H1 (cell line): Measurements from ENCODE around the gene SRMS. TPM values are rescaled to one million over a fixed set of nuclear protein-coding genes. Genes with fewer than 3 reads are reported as not detected.

Experiments
- CTCF ChIA-PET: fragments of 300-600 bp; sonication (Branson Sonifier 250); formaldehyde crosslinking; loops from one replicate; lab custom pipeline; 2021; ENCODE audit not compliant: partially characterized antibody; lab: Charles Lee
- POLR2A ChIA-PET: fragments of 300-600 bp; sonication (Branson Sonifier 250); formaldehyde crosslinking; loops from one replicate; lab custom pipeline; 2021; ENCODE audit warnings: inconsistent platforms; ENCODE audit not compliant: partially characterized antibody; lab: Charles Lee
- DNase-seq, 2 experiments: peaks; one replicate each; pipeline versions ENCODE4 v3.0.0 to v3.0.0-alpha.2; 2010 to 2022; ENCODE audit warnings: low spot score in 2 of 2, low read depth in 1 of 2, mixed read lengths in 1 of 2
- FAIRE-seq: peaks from 2 replicates; lab custom pipeline; 2011; peaks lifted over from hg19 to GRCh38; lab: Jason Lieb, UNC
- H2AFZ ChIP-seq: 2 replicates; pipeline ENCODE4 v1.8.1; 2012; ENCODE audit warnings: low read length, inconsistent platforms
- H2AK5ac ChIP-seq: 2 replicates; pipeline ENCODE4 v1.6.1; 2013; ENCODE audit warnings: low read depth, low read length
- H2BK120ac ChIP-seq: replicated peaks from 2 replicates; pipeline ENCODE3; 2013; ENCODE audit warnings: low read depth, low read length, inconsistent platforms
- H2BK12ac ChIP-seq: 2 replicates; pipeline ENCODE4 v1.6.1; 2013; ENCODE audit warnings: low read depth, low read length
- H2BK15ac ChIP-seq: 2 replicates; pipeline ENCODE4 v1.6.1; 2013; ENCODE audit warnings: low read length
- H2BK20ac ChIP-seq: 2 replicates; pipeline ENCODE4 v1.6.1; 2013; ENCODE audit warnings: low read length
- H2BK5ac ChIP-seq: 2 replicates; pipeline ENCODE4 v1.6.1; 2013; ENCODE audit warnings: low read depth, low read length
- H3K14ac ChIP-seq: 2 replicates; pipeline ENCODE4 v1.6.1; 2013; ENCODE audit warnings: inconsistent platforms; ENCODE audit not compliant: insufficient read length
- H3K18ac ChIP-seq: 2 replicates; pipeline ENCODE4 v1.6.1; 2013; ENCODE audit warnings: low read length; ENCODE audit errors: extremely low read depth
- H3K23ac ChIP-seq: 2 replicates; pipeline ENCODE4 v1.6.1; 2013; ENCODE audit warnings: inconsistent platforms; ENCODE audit not compliant: insufficient read length
- H3K23me2 ChIP-seq: 2 replicates; pipeline ENCODE4 v1.6.1; 2013; ENCODE audit warnings: low read depth, low read length
- H3K27ac ChIP-seq: 2 replicates; pipeline ENCODE4 v1.6.1; 2011; ENCODE audit warnings: low read depth, low read length, inconsistent platforms
- H3K27me3 ChIP-seq, 4 experiments: replicated peaks in 1 of 4; 1 replicate in 1 of 4; 2 replicates in 3 of 4; pipeline versions ENCODE4 v1.6.1 to v1.8.1; 2011 to 2013; ENCODE audit warnings: low read length in 3 of 4, mild to moderate bottlenecking in 3 of 4, inconsistent platforms in 2 of 4, mixed read lengths in 2 of 4, moderate library complexity in 1 of 4; ENCODE audit not compliant: control insufficient read depth in 3 of 4, insufficient read depth in 3 of 4; ENCODE audit errors: extremely low read depth in 1 of 4
- H3K36me3 ChIP-seq, 4 experiments: 2 replicates each; pipeline versions ENCODE4 v1.6.1 to v1.8.1; 2011 to 2013; ENCODE audit warnings: mild to moderate bottlenecking in 4 of 4, low read length in 3 of 4, moderate library complexity in 2 of 4, control low read depth in 1 of 4, inconsistent platforms in 1 of 4; ENCODE audit not compliant: insufficient read depth in 4 of 4, control insufficient read depth in 2 of 4
- H3K4ac ChIP-seq: replicated peaks from 2 replicates; pipeline ENCODE3; 2013; ENCODE audit warnings: low read length, low read depth, mixed read lengths, inconsistent platforms; ENCODE audit not compliant: insufficient read length
- H3K4me1 ChIP-seq, 4 experiments: replicated peaks in 1 of 4; 1 replicate in 1 of 4; 2 replicates in 3 of 4; pipeline versions ENCODE4 v1.6.1 to v1.8.1; 2011 to 2013; ENCODE audit warnings: low read length in 3 of 4, inconsistent platforms in 2 of 4, mixed read lengths in 1 of 4; ENCODE audit not compliant: insufficient read depth in 4 of 4, control insufficient read depth in 3 of 4
- H3K4me2 ChIP-seq, 2 experiments: 2 replicates each; pipeline versions ENCODE4 v1.6.1 to v1.8.1; 2011 to 2013; ENCODE audit warnings: low read depth in 2 of 2, low read length in 2 of 2, control low read depth in 1 of 2, inconsistent platforms in 1 of 2, mild to moderate bottlenecking in 1 of 2; ENCODE audit not compliant: insufficient read depth in 1 of 2
- H3K4me3 ChIP-seq, 4 experiments: fragments of 200-600, 300-600 bp in 1 of 4; sonication (generic), shearing (Covaris generic), sonication (Bioruptor Twin) in 1 of 4; 2 replicates each; pipeline versions ENCODE4 v1.5.1 to v1.8.1; 2011 to 2016; ENCODE audit warnings: low read length in 4 of 4, low read depth in 3 of 4, control low read depth in 2 of 4, inconsistent platforms in 2 of 4, mild to moderate bottlenecking in 2 of 4, mixed read lengths in 1 of 4, moderate library complexity in 1 of 4; ENCODE audit not compliant: insufficient read depth in 2 of 4; ENCODE audit errors: extremely low read depth in 1 of 4
- H3K56ac ChIP-seq: replicated peaks from 2 replicates; pipeline ENCODE3; 2013; ENCODE audit warnings: low read depth, mild to moderate bottlenecking, mixed read lengths, low read length, inconsistent platforms; ENCODE audit not compliant: insufficient read length
- H3K79me1 ChIP-seq: 2 replicates; pipeline ENCODE4 v1.6.1; 2013; ENCODE audit warnings: low read depth, low read length, control low read depth
- H3K79me2 ChIP-seq, 2 experiments: 2 replicates each; pipeline versions ENCODE4 v1.6.1 to v1.8.1; 2012 to 2013; ENCODE audit warnings: low read length in 2 of 2, mild to moderate bottlenecking in 2 of 2, inconsistent platforms in 1 of 2; ENCODE audit not compliant: insufficient read depth in 2 of 2, control insufficient read depth in 1 of 2
- H3K9ac ChIP-seq, 4 experiments: replicated peaks in 1 of 4; 1 replicate in 1 of 4; 2 replicates in 3 of 4; pipeline versions ENCODE4 v1.6.1 to v1.8.1; 2011 to 2013; ENCODE audit warnings: low read depth in 3 of 4, low read length in 3 of 4, control low read depth in 2 of 4, mild to moderate bottlenecking in 2 of 4, moderate library complexity in 2 of 4, inconsistent platforms in 1 of 4; ENCODE audit errors: extremely low read depth in 1 of 4
- H3K9me3 ChIP-seq, 2 experiments: 2 replicates each; pipeline versions ENCODE4 v1.6.1 to v1.8.1; 2012 to 2013; ENCODE audit warnings: mild to moderate bottlenecking in 2 of 2, moderate library complexity in 2 of 2, control low read depth in 1 of 2, inconsistent platforms in 1 of 2, low read depth in 1 of 2, low read length in 1 of 2, mixed read lengths in 1 of 2; ENCODE audit not compliant: insufficient read depth in 2 of 2
- H4K20me1 ChIP-seq, 2 experiments: replicated peaks in 1 of 2; 2 replicates each; pipeline versions ENCODE3 to v1.8.1; 2011 to 2013; ENCODE audit warnings: inconsistent platforms in 2 of 2, low read length in 2 of 2, mild to moderate bottlenecking in 1 of 2; ENCODE audit not compliant: insufficient read depth in 2 of 2, control insufficient read depth in 1 of 2
- H4K5ac ChIP-seq: 2 replicates; pipeline ENCODE4 v1.6.1; 2013; ENCODE audit warnings: low read length, low read depth, mixed read lengths, inconsistent platforms; ENCODE audit not compliant: insufficient read length
- H4K8ac ChIP-seq: 2 replicates; pipeline ENCODE4 v1.8.0; 2013; ENCODE audit warnings: mild to moderate bottlenecking, moderate library complexity, low read length, inconsistent platforms; ENCODE audit not compliant: insufficient read depth; ENCODE audit errors: extremely low read depth
- H4K91ac ChIP-seq: replicated peaks from 2 replicates; pipeline ENCODE3; 2013; ENCODE audit warnings: low read length, mixed read lengths, inconsistent platforms; ENCODE audit not compliant: insufficient read length
- GTF2F1 ChIP-seq: IDR thresholded peaks from 2 replicates; pipeline ENCODE4 v1.6.1; 2012; ENCODE audit warnings: low read depth, low read length, improper control_type of control experiment, borderline replicate concordance
- JUN ChIP-seq: IDR thresholded peaks from 2 replicates; pipeline ENCODE4 v1.6.1; 2011; ENCODE audit warnings: low read depth, mild to moderate bottlenecking, improper control_type of control experiment, low read length
- RBBP5 ChIP-seq: IDR thresholded peaks from 2 replicates; pipeline ENCODE4 v1.7.1; 2012; ENCODE audit warnings: low read depth, mild to moderate bottlenecking, inconsistent platforms, low read length, moderate library complexity, borderline replicate concordance
- SP4 ChIP-seq: IDR thresholded peaks from 2 replicates; pipeline ENCODE4 v1.6.1; 2012; ENCODE audit warnings: low read length, inconsistent platforms
- TAF1 ChIP-seq: IDR thresholded peaks from 2 replicates; pipeline ENCODE4 v1.6.1; 2011; ENCODE audit warnings: mild to moderate bottlenecking, low read depth, low read length
- TBP ChIP-seq: IDR thresholded peaks from 2 replicates; pipeline ENCODE4 v1.6.1; 2011; ENCODE audit warnings: low read depth, low read length, improper control_type of control experiment
- ZNF274 ChIP-seq: IDR thresholded peaks from 2 replicates; pipeline ENCODE4 v1.7.0; 2012; ENCODE audit warnings: low read length, borderline replicate concordance; ENCODE audit errors: extremely low read depth
- WGBS, 2 experiments: shearing (Covaris generic) in 1 of 2; methylation state at CpG; one replicate each; pipeline versions ENCODE4 v1.1.6 to v1.1.7; 2013 to 2015; ENCODE audit warnings: low lambda C conversion rate in 2 of 2, mixed read lengths in 2 of 2, inconsistent platforms in 1 of 2, low coverage in 1 of 2, missing lambda C conversion rate in 1 of 2; ENCODE audit not compliant: insufficient replicate concordance in 2 of 2, insufficient coverage in 1 of 2, insufficient read length in 1 of 2; ENCODE audit errors: extremely low coverage in 1 of 2, missing lambda C conversion rate in 1 of 2; 5-methylcytosine and 5-hydroxymethylcytosine counted together
- polyA plus RNA-seq, 7 experiments: library from polyadenylated mRNA; depleted of rRNA in 3 of 7; stranded (reverse) in 5 of 7; unstranded in 2 of 7; fragments of >200 nt in 5 of 7; fragments of 200-250 nt in 2 of 7; gene quantifications; 1 replicate in 5 of 7; 2 replicates in 1 of 7; 4 replicates in 1 of 7; pipeline versions ENCODE4 v1.2.1 to v1.2.3, GENCODE V29; 2011 to 2013; ENCODE audit warnings: missing spikeins in 2 of 7, mixed read lengths in 2 of 7
- total RNA-seq: library from RNA; stranded (reverse); fragmentation: NEBNext Ultra II Directional; extraction: Animal tissue kit (Norgen Biotek cat#: 25700); gene quantifications from 2 replicates; pipeline ENCODE4 v1.2.1, GENCODE V29; 2021
- TF ChIP-seq, protein P1 (sequence below): IDR thresholded peaks from 2 replicates; pipeline ENCODE4 v1.6.1; 2011; ENCODE audit warnings: low read depth, mild to moderate bottlenecking, low read length; ENCODE audit not compliant: insufficient read depth

The SRMS gene
- total and polyA plus RNA-seq, 2 of the 8 experiments (the other 6 are each of a cell fraction or from before 2014, with no cell fraction given), result 0.39 to 0.76 TPM

DNA sequence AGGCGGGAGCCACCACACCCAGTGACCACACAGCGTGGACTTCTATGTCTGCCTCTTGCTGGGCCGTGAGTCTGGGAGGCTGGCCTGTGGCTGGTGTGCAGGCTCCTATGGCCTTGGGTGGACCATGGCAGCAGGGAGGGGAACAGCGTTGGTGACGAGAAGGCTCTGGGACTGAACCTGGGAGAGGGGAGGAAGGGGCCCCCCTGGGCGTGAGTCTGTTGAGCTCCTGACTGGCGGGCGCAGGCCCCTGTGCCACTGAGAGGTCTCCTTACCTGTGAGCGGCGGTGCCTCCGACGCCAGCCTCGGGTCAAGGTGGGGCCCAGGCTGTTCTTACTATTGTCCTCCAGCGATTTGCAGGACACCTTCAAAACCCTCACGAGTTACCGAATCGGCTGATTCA, 39.2 kb upstream of the SRMS start:
- H2BK120ac ChIP-seq, result no peak overlapping the region
- no peaks in the 10 kb centered on the region for H3K4me1 ChIP-seq
- H3K27ac ChIP-seq, result no peak overlapping the region
- H3K27me3 ChIP-seq, result no peaks in the 10 kb centered on the region
- DNase-seq (no peak), FAIRE-seq (no peak)
- H3K36me3 ChIP-seq, result peaks cover 0 to 15% (median 6%) of the 10 kb centered on the region in 4 experiments; a peak in 4 of 8 replicates
- no peak overlapping the region for H4K5ac ChIP-seq
- H3K79me2 ChIP-seq, result no peaks in the 10 kb centered on the region
- H2BK20ac ChIP-seq, result no peak overlapping the region
- no peak overlapping the region for H2BK12ac ChIP-seq
- no peaks in the 10 kb centered on the region for H3K23me2 ChIP-seq
- H4K20me1 ChIP-seq, result peaks cover 0 to 10% of the 10 kb centered on the region in 2 experiments
- no peak overlapping the region for H3K4me3 ChIP-seq
- H3K4me2 ChIP-seq, result no peak overlapping the region
- H3K9me3 ChIP-seq, result no peaks in the 10 kb centered on the region
- POLR2A ChIA-PET, result no interaction called here
- no peak overlapping the region for H3K4ac ChIP-seq
- CTCF ChIA-PET, result interaction anchor here (1.3 to 1.7 kb wide), 2 partner anchors 12 to 13 kb away, joined by 3 read pairs; no protein-coding TSS in a partner anchor
- WGBS, 2 experiments, result 94% methylated on average over 17 of the region's 17 CpGs; no CpG with 5 or more reads in 1 of the 2 experiments
- H2AFZ ChIP-seq, result no peak overlapping the region
- H3K23ac ChIP-seq, result no peak overlapping the region
- no peak overlapping the region for H2BK5ac ChIP-seq
- no peak overlapping the region for H3K9ac ChIP-seq
- no peak overlapping the region for H4K91ac ChIP-seq
- H3K14ac ChIP-seq, result no peak overlapping the region
- H4K8ac ChIP-seq, result peak overlapping the region; percentile 25
- H3K79me1 ChIP-seq, result no peaks in the 10 kb centered on the region
- no peak overlapping the region for H3K56ac ChIP-seq
- TF ChIP-seq, protein P1, sequence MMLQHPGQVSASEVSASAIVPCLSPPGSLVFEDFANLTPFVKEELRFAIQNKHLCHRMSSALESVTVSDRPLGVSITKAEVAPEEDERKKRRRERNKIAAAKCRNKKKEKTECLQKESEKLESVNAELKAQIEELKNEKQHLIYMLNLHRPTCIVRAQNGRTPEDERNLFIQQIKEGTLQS, result no peak
- TF ChIP-seq RBBP5, result no peak
- no peak for TF ChIP-seq TAF1
- no peak for TF ChIP-seq SP4
- TF ChIP-seq GTF2F1, result no peak
- no peak for TF ChIP-seq ZNF274
- TF ChIP-seq JUN, result no peak
- TF ChIP-seq TBP, result no peak
- no peak overlapping the region for H3K18ac ChIP-seq
- no peak overlapping the region for H2BK15ac ChIP-seq
- no peak overlapping the region for H2AK5ac ChIP-seq
